Central memory CD8-positive, alpha-beta T cell (primary cell): ENCODE results near the gene PIGW.
A peak's percentile ranks its signal among the peaks of the same experiment; 100 is the strongest.

Experiments
- ATAC-seq: fragments of 150-1000 bp; cut with Tn5 transposase; replicated peaks from 2 replicates; pipeline ENCODE4 v1.10.0; 2022; ENCODE audit warnings: mild to moderate bottlenecking, moderate FRiP score, moderate number of reproducible peaks; ENCODE audit not compliant: poor library complexity, severe bottlenecking; ENCODE audit errors: extremely low read depth
- DNase-seq, 2 donors: peaks; one replicate each; pipeline ENCODE4 v3.0.0; 2021; ENCODE audit warnings: low spot score in 2 of 2
- H3K27ac Mint-ChIP-seq: one replicate; pipeline ENCODE4 v1.8.0; 2022; ENCODE audit warnings: low read depth, mild to moderate bottlenecking, moderate library complexity, mixed read lengths
- H3K27me3 Mint-ChIP-seq: one replicate; pipeline ENCODE4 v1.8.0; 2022; ENCODE audit warnings: mixed read lengths
- H3K36me3 Mint-ChIP-seq: one replicate; pipeline ENCODE4 v1.8.0; 2022; ENCODE audit warnings: mild to moderate bottlenecking, moderate library complexity, mixed read lengths; ENCODE audit not compliant: insufficient read depth
- H3K4me1 Mint-ChIP-seq: one replicate; pipeline ENCODE4 v1.8.0; 2022; ENCODE audit warnings: mixed read lengths
- H3K4me3 Mint-ChIP-seq: one replicate; pipeline ENCODE4 v1.8.0; 2022; ENCODE audit warnings: mild to moderate bottlenecking, moderate library complexity, mixed read lengths
- H3K9me3 Mint-ChIP-seq: one replicate; pipeline ENCODE4 v1.8.0; 2022; ENCODE audit warnings: mixed read lengths

Gene PIGW

DNA sequence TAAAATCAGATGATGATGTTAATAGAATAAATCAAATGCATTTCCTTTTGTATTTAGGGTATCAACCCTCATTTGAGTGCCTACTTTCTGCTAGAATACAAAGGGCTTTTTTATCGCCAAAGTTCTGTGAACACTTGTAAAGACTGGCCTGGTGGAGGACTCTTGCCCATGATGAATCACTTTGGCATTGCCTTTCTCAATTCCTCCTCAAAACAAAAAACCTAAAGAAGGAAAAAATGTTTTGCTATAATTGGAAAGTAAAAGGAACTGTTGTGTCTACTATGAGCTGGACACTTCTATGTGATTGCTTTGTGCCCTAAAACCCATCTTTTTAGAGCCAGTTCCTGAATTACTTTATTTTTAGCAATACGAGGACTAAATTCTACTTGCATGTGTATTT, 43.9 kb downstream of the PIGW start:
- Mint-ChIP-seq H3K36me3 (peaks cover 69% of the 10 kb centered on the region), H3K4me3 (no peak overlapping the region), H3K27ac (no peak overlapping the region), H3K27me3 (no peaks in the 10 kb centered on the region), H3K9me3 (no peaks in the 10 kb centered on the region), H3K4me1 (peaks cover 22% of the 10 kb centered on the region)
- ATAC-seq (no peak), DNase-seq (no peak)

DNA sequence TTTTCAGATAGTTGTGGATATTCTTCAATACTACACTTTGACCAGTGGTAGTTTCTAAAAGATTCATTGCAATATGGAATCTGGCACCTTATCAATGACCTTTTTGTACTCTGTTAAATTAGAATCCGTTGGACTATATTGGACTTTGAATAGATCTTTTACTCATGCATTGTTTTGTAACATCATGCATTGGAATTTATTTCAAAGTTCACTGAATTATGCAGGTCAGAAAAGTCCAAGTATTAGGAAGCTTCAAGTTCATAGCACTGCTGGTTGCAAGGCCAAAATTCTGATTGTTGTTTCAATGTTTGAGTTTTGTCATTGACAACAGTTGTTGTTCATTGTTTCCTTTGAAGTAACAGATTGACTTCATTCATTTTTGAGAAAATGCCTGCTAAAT, 49.0 kb downstream of the PIGW start:
- no peak overlapping the region for H3K27ac Mint-ChIP-seq
- ATAC-seq (no peak), DNase-seq (no peak)
- H3K36me3 Mint-ChIP-seq: peaks cover 86% of the 10 kb centered on the region
- peaks cover 5% of the 10 kb centered on the region for H3K4me1 Mint-ChIP-seq
- H3K4me3 Mint-ChIP-seq: no peak overlapping the region
- no peaks in the 10 kb centered on the region for H3K27me3 Mint-ChIP-seq
- H3K9me3 Mint-ChIP-seq: no peaks in the 10 kb centered on the region

DNA sequence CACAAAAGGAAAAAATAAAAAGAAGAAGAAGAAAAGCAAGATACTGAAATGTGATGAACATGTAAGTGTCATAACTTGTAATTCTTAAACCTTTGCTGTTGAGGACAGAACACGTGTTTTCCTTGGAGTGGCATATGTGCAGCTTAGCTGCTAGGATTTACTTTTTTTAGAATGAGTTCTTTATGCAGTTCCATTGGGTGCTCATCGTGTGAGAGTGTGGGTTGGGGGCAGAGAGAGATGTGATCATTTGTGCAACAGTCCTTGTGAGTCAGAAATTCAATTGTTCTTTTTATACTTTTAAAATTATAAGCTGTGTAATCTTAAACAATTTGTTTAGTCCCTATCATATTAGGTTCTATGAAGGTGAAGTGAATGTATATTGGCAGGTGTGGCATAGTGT, 51.4 kb downstream of the PIGW start:
- Mint-ChIP-seq H3K4me1 (peaks cover 3% of the 10 kb centered on the region), H3K27ac (peak overlapping the region; percentile 77), H3K36me3 (peaks cover 72% of the 10 kb centered on the region), H3K9me3 (no peaks in the 10 kb centered on the region), H3K4me3 (no peak overlapping the region), H3K27me3 (no peaks in the 10 kb centered on the region)
- DNase-seq (no peak), ATAC-seq (no peak)
